ENCODE measurements around the gene HSPA8. TPM values are rescaled to one million over a fixed set of nuclear protein-coding genes. Genes with fewer than 3 reads are reported as not detected.

HSPA8 gene
- total RNA-seq, 4 donors from 2014 or later = 767 to 1,626 (median 1,046) TPM

- Histone ChIP-seq H3K36me3 (peaks cover 12 to 45% (median 13%) of the 10 kb centered on the region in 3 donors), H3K4me1 (peaks cover 0 to 25% (median 14%) of the 10 kb centered on the region in 3 donors), H3K27ac (no peak overlapping the region), H3K27me3 (no peaks in the 10 kb centered on the region), H3K4me3 (no peak overlapping the region), H3K9me3 (no peaks in the 10 kb centered on the region)
- 96 to 98% methylated on average over 4 of the region's 4 CpGs for WGBS, 2 donors
- no peak for DNase-seq
- no peak for TF ChIP-seq CTCF (IDR thresholded peaks at IDR 0.05)
- TF ChIP-seq POLR2A (IDR thresholded peaks at IDR 0.05) = no peak
- intact Hi-C loops (cut with DNase I) = no loop called here
Measured at GRCh38 chr11:123051634-123052033, 10.3 kb downstream of the HSPA8 start.

GRCh38 chr11:123051146-123051545, 10.8 kb downstream of the HSPA8 start:
- H3K36me3 ChIP-seq = peaks cover 9 to 40% (median 12%) of the 10 kb centered on the region in 3 donors
- intact Hi-C loops (cut with DNase I) = no loop called here
- TF ChIP-seq POLR2A (IDR thresholded peaks at IDR 0.05) (no peak), CTCF (IDR thresholded peaks at IDR 0.05) (no peak)
- no peak overlapping the region for H3K4me3 ChIP-seq
- H3K27ac ChIP-seq = no peak overlapping the region
- no peaks in the 10 kb centered on the region for H3K27me3 ChIP-seq
- DNase-seq = no peak
- H3K9me3 ChIP-seq = no peaks in the 10 kb centered on the region
- H3K4me1 ChIP-seq = peaks cover 0 to 21% (median 9%) of the 10 kb centered on the region in 3 donors
- 93% methylated on average over 9 of the region's 9 CpGs for WGBS, 2 donors

- no peak for DNase-seq
- Histone ChIP-seq H3K9me3 (no peaks in the 10 kb centered on the region), H3K27ac (no peak overlapping the region), H3K36me3 (peaks cover 0 to 9% (median 0%) of the 10 kb centered on the region in 3 donors), H3K4me1 (no peaks in the 10 kb centered on the region), H3K27me3 (no peaks in the 10 kb centered on the region), H3K4me3 (no peak overlapping the region)
- WGBS, 2 donors = 82 to 86% methylated on average over 3 of the region's 3 CpGs
- no peak for TF ChIP-seq POLR2A (IDR thresholded peaks at IDR 0.05)
- no peak for TF ChIP-seq CTCF (IDR thresholded peaks at IDR 0.05)
- intact Hi-C loops (cut with DNase I) = no loop called here
Measured at GRCh38 chr11:123047947-123048293, 14.0 kb downstream of the HSPA8 start.

GRCh38 chr11:123047266-123047946, 14.5 kb downstream of the HSPA8 start:
- Histone ChIP-seq H3K4me1 (no peaks in the 10 kb centered on the region), H3K4me3 (no peak overlapping the region), H3K27ac (no peak overlapping the region), H3K36me3 (peaks cover 0 to 5% (median 0%) of the 10 kb centered on the region in 3 donors), H3K9me3 (no peaks in the 10 kb centered on the region), H3K27me3 (no peaks in the 10 kb centered on the region)
- no peak for TF ChIP-seq POLR2A (IDR thresholded peaks at IDR 0.05)
- no peak for TF ChIP-seq CTCF (IDR thresholded peaks at IDR 0.05)
- 69 to 73% methylated on average over 17 to 18 of the region's 18 CpGs for WGBS, 2 donors
- no peak for DNase-seq
- intact Hi-C loops (cut with DNase I) = no loop called here

GRCh38 chr11:123046473-123047259, 15.3 kb downstream of the HSPA8 start:
- 77 to 89% methylated on average over 5 of the region's 5 CpGs for WGBS, 2 donors
- Histone ChIP-seq H3K9me3 (no peaks in the 10 kb centered on the region), H3K4me3 (no peak overlapping the region), H3K27ac (no peak overlapping the region), H3K27me3 (no peaks in the 10 kb centered on the region), H3K36me3 (no peaks in the 10 kb centered on the region), H3K4me1 (no peaks in the 10 kb centered on the region)
- TF ChIP-seq CTCF (IDR thresholded peaks at IDR 0.05) = no peak
- TF ChIP-seq POLR2A (IDR thresholded peaks at IDR 0.05) = no peak
- DNase-seq = no peak
- intact Hi-C loops (cut with DNase I) = no loop called here
